Stimulated activated CD8-positive, alpha-beta memory T cell treated with anti-CD3 and anti-CD28 coated beads, Interleukin-4, amount 100 ng/mL, for 48 hours (primary cell): ENCODE results near the gene PRR16.

Experiments
- DNase-seq: peaks from one replicate; pipeline ENCODE4 v3.0.0-alpha.2; 2020

PRR16 gene

DNA sequence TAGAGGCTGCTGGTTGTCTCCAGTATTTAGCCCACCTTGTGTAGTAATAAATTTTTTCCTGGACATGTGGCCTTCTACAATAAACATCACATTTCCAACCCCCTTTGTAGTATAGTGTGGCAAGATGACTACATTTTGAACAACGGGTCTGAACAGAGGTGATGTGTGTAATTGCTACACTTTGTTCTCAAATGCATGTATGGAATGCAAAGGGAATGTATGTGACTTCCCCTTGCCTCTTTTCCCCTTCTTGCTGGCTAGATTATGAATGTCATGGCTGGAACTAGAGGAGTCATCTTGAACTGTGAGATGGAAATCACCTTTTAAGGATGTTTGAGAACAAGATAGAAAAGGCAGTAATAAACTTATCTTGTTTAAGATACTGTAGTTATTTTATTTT, 54.5 kb downstream of the PRR16 start:
- DNase-seq, result no peak

- no peak for DNase-seq
Measured at GRCh38 chr5:120527251-120527650, 63.2 kb downstream of the PRR16 start.

GRCh38 chr5:120528609-120529008, 64.5 kb downstream of the PRR16 start:
- no peak for DNase-seq

GRCh38 chr5:120529386-120529785, 65.3 kb downstream of the PRR16 start:
- no peak for DNase-seq

GRCh38 chr5:120531215-120531614, 67.1 kb downstream of the PRR16 start:
- no peak for DNase-seq

DNA sequence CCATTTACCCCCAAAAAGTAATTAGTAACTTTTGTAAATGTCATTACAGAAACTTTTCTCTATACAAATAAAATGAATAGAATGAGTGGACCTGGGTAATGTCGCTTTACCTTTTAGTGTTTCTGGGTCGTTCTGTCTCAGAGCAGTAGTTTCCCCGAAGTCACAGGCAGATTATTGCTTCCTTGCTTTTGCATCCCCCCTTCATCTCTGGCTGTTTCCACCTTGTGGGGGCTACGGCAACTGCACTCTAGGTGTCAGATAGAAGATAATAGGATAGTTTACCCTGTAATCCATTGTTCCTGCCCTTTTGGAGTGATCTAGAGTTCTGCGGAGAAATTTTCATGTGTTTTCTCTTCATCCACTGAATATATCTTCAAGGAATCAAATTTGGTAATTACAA, 68.7 kb downstream of the PRR16 start:
- DNase-seq, result no peak

- no peak for DNase-seq
Measured at GRCh38 chr5:120533581-120533980, 69.5 kb downstream of the PRR16 start.

DNA sequence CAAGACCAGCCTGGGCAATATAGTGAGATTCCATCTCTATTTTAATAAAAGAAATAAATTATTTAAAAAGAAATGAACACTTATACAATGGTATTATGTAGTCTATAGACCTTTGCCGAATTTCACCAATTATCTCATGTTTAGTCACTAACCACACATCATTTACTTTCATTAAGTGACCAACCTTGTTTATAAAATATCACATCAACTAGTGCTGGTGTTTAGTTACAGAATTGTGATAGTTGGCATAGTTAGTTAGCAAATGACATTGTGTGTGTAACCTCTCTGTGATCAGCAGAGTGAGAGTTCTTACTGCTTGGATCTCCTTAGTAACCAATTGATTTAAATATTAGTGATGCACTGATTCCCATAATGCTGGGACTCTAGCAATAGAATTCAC, 71.8 kb downstream of the PRR16 start:
- no peak for DNase-seq

- DNase-seq, result no peak
Measured at GRCh38 chr5:120538149-120538548, 74.0 kb downstream of the PRR16 start.

DNA sequence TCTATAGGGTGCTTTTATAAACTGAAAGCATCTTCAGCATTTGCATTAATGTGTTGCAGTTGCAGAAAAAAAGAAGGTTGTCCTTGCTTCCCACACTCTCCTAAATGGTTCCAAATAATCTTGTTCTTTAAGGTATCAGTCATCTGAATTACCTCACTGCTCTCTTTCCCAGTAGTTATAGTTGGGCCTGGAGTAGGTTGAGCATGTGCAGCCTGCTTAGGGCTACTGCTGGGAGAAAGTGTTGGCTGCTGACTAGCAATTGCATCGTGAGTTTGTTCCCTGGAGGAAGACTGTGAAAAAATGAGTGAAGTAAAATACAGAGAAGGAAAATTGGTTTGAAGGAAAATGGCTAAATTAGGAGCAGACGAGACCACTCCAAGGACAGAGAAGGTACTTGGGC, 74.5 kb downstream of the PRR16 start:
- DNase-seq, result no peak

GRCh38 chr5:120539471-120539870, 75.4 kb downstream of the PRR16 start:
- no peak for DNase-seq

DNA sequence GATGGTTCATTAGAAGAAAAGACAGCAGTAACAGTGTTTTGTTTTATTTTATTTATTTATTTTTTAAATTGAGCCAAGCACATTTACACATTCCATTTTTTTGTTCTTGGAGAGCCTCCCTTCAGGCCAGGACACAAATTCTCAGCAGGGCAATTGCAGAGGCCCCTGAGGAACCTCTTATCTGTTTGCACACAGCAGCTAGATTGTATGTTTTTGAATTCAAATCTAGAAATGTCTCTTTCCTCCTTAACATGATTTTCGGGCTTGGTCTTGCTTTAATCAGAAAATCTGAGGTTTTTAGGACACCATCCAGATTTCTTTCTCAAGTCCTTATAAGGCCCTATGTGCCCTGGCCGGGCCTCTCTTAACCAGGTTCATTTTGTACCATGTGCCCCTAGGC, 76.0 kb downstream of the PRR16 start:
- DNase-seq, result no peak

DNA sequence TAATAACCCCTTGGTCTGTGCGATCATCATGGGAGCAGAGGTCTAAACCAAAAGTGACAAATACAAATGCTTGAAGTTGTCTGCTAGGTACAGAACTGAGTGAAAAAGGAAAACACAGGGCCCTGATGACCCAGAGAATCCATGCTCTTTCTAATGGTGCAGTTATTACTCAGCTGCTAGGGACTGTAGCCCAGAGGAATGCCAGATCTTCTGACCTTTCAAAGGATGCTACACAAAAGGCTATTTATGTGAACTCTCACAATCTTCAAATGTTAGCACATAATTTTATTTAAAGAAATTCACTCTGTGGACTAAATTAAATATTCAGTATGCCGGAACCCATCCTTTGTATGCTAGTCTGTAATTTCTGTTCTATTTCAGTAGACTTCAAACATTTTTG, 79.9 kb downstream of the PRR16 start:
- no peak for DNase-seq

- no peak for DNase-seq
Measured at GRCh38 chr5:120545007-120545406, 80.9 kb downstream of the PRR16 start.

DNA sequence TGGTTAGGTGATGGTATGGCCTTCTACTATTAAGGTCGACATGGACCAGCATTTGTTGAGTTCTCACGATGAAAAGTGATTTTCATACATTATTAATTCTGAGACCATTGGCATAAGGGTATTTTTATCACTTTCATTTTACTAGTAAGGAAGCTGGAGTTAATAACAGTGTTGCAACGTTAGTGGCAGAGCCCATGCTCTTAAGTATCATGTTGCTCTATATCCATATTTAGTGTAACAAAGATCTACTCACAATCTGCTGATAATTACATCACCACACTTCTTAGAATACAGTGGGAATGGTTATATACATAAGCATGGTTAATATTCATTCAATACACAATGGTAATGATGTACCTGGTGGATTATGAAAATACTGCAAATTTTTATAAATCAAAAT, 81.9 kb downstream of the PRR16 start:
- no peak for DNase-seq

GRCh38 chr5:120546922-120547321, 82.8 kb downstream of the PRR16 start:
- no peak for DNase-seq

DNA sequence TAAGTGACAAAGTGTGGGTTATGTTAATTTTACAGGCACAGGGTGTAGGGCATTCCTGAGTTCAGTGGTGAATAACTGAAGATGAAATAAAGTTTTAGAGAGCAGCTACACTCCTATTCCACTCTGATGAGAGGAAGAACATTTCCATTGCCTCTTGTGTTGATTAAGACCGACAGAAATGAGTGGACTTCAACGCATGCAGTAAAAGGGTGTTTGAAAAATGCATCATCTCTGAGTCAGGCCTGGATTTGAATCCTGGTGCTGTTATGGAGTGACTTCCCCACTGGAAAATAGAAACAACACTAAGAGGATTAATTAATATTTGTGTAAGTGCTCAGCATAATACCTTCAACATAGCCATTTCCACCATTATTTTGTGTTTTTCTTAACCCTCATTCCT, 86.3 kb downstream of the PRR16 start:
- no peak for DNase-seq

DNA sequence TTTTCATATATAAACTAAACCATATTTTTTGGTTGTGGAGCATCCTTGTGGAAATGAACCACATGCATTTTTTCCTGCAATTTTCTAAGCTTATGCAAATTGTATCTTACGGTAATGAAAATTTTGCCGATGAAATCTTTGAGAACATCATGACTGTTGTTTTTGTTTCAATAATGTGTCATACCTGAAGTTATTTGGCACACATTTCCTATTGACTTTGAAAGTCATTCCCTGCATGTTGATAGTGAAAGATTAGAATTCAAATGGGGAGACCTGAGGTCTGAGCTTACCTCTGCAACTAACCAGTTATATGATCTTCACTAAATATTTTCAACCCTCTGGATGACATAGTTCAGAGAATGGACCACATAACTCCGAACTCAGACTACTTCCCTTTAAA, 88.5 kb downstream of the PRR16 start:
- DNase-seq, result no peak

GRCh38 chr5:120555345-120555744, 91.2 kb downstream of the PRR16 start:
- no peak for DNase-seq

DNA sequence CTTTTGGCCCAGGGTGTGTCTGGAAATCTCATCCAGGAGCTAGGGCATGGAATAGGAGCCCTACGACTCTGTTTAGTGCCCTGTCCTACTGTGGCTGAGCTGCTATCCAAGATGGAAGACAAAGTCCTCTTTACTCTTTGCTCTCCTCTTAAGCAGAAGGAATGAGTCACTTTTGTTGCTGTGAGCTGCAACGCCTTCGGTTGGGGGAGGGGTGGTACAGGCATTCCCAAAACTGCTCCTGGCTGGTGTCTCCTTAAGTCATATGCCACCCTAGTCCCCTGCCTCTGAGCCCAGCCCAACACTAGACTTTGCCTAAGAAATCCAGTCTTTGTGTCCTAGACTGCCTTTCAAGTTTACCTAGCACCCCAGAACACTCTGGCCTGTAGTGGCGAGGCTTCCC, 99.9 kb downstream of the PRR16 start:
- DNase-seq, result no peak

DNA sequence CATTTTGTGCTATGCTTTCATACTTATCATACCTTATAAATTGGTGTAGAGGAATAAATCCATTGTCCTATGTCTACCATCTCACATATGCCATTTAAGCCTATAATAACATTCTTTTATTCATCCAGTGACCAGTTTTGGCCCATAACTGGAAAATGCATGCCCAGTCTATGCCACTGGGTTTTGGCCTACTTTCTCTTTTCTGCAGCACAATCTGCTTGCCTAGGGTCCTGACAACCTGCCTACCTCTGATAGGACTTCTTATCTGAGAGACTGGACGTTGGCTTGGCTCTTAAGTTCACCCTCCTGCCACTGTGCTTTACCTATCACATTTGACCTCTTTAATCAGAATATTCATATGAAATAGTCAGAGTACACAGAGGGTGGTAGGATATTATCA, 103.0 kb downstream of the PRR16 start:
- no peak for DNase-seq

- no peak for DNase-seq
Measured at GRCh38 chr5:120567921-120568320, 103.8 kb downstream of the PRR16 start.

GRCh38 chr5:120568711-120569110, 104.6 kb downstream of the PRR16 start:
- DNase-seq, result no peak

DNA sequence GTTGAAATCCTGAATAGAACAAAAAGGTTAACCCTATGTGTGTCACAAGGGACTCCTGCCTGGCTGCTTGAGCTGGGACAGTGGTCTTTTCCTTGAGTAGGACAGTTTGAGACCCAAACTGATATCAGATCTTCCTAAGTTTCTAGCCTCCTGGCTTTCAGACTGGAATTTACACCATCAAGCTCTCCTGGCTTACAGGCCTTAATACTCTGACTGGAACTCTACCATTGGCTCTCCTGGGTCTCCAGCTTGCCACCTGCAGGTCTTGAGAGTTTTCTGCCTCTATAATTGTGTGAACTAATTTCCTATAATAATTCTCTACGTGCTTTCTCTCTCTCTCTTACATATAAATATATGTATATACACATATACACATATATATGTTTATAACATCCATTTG, 112.5 kb downstream of the PRR16 start:
- DNase-seq, result no peak

DNA sequence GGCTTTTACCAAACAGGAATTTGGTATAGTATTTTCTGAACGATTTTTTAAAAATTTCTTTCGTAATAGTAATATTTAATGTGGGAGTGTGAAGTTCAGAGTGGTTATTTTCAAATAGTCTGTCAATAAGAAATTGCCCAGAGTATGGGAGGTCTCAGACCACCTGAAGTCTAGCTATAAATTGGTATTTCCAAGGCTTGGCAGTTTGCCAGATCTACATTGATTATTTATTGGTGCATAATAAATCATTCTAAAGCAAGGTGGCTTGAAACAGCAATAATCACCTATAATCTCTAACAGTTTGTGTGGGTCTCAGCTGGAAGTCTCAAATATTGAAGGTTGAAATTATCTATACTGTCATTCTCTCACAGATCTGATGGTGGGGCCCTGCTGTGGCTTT, 118.5 kb downstream of the PRR16 start:
- no peak for DNase-seq

DNA sequence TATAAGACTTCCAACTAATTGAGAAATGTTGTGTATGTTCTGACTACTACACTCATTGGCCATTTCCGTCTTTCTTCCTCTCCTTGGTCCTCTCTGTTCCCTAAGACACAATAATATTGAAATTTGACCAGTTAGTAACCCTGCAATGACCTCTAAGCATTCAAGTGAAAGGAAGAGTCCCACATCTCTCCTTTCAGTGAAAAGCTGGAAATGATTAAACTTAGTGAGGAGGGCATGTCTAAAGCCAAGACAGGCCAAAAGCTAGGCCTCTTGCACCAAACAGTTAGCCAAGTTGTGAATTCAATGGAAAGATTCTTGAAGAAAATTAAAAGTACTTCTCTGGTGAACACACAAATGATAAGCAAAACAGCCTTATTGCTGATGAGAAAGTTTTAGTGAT, 122.5 kb downstream of the PRR16 start:
- DNase-seq, result no peak
